Smooth muscle cell (in vitro differentiated cells): ENCODE data around the gene ARID1B. TPM values are rescaled to one million over a fixed set of nuclear protein-coding genes. Genes with fewer than 3 reads are reported as not detected.

Experiments
- DNase-seq: peaks from one replicate; lab custom pipeline; 2025; ENCODE audit not compliant: unreplicated experiment; lab: John Stamatoyannopoulos, UW
- H2AFZ ChIP-seq: fragments of 200-600 bp; sonication (generic); 2 replicates; pipeline ENCODE4 v1.6.0; 2016; ENCODE audit warnings: antibody characterized with exemption, low read depth, mild to moderate bottlenecking
- H3F3A ChIP-seq: fragments of 200-600 bp; sonication (generic); 2 replicates; pipeline ENCODE4 v1.6.0; 2017; ENCODE audit warnings: antibody characterized with exemption, low read depth
- H3K27ac ChIP-seq: fragments of 200-600 bp; sonication (generic); 2 replicates; pipeline ENCODE4 v1.5.1; 2016; ENCODE audit warnings: low read depth, mild to moderate bottlenecking
- H3K27me3 ChIP-seq: fragments of 200-600 bp; sonication (generic); 2 replicates; pipeline ENCODE4 v1.6.1; 2016; ENCODE audit warnings: low read depth, mild to moderate bottlenecking
- H3K36me3 ChIP-seq: fragments of 200-600 bp; sonication (generic); 2 replicates; pipeline ENCODE4 v1.5.1; 2016; ENCODE audit warnings: low read depth
- H3K4me1 ChIP-seq: fragments of 200-600 bp; sonication (generic); 2 replicates; pipeline ENCODE4 v1.5.1; 2016; ENCODE audit warnings: low read depth
- H3K4me2 ChIP-seq: fragments of 200-600 bp; sonication (generic); 2 replicates; pipeline ENCODE4 v1.6.0; 2016; ENCODE audit warnings: mild to moderate bottlenecking
- H3K4me3 ChIP-seq: fragments of 200-600 bp; sonication (generic); 2 replicates; pipeline ENCODE4 v1.5.1; 2016; ENCODE audit warnings: mild to moderate bottlenecking
- H3K79me2 ChIP-seq: fragments of 200-600 bp; sonication (generic); 2 replicates; pipeline ENCODE4 v1.6.0; 2016; ENCODE audit warnings: low read depth, mild to moderate bottlenecking
- H3K9ac ChIP-seq: fragments of 200-600 bp; sonication (generic); 2 replicates; pipeline ENCODE4 v1.6.0; 2016; ENCODE audit warnings: low read depth
- H3K9me3 ChIP-seq: fragments of 200-600 bp; sonication (generic); replicated peaks from 2 replicates; pipeline ENCODE4 v1.5.1; 2016; ENCODE audit warnings: low read depth
- H4K20me1 ChIP-seq: fragments of 200-600 bp; sonication (generic); 2 replicates; pipeline ENCODE4 v1.6.0; 2016; ENCODE audit warnings: low read depth
- WGBS: methylation state at CpG from one replicate; pipeline ENCODE4 v1.1.7; 2016; ENCODE audit warnings: low lambda C conversion rate; 5-methylcytosine and 5-hydroxymethylcytosine counted together
- polyA plus RNA-seq: library from polyadenylated mRNA; unstranded; fragments of >200 nt; fragmentation: Nextera tagmentation; extraction: Ambion mirVana; gene quantifications from 2 replicates; pipeline ENCODE4 v1.2.1, GENCODE V29; 2016
- total RNA-seq: library from RNA; depleted of rRNA; stranded (reverse); fragments of >200 nt; gene quantifications from 2 replicates; pipeline ENCODE4 v1.2.3, GENCODE V29; 2014
- TF ChIP-seq, protein P1 (sequence below): fragments of 200-600 bp; sonication (generic); IDR thresholded peaks from 2 replicates; pipeline ENCODE4 v1.5.1; 2017; ENCODE audit warnings: borderline replicate concordance, mild to moderate bottlenecking, antibody characterized with exemption; ENCODE audit not compliant: insufficient read depth, poor library complexity, severe bottlenecking

The ARID1B gene
- total and polyA plus RNA-seq, 2 experiments from 2014 or later: 30.1 to 65.4 TPM

DNA sequence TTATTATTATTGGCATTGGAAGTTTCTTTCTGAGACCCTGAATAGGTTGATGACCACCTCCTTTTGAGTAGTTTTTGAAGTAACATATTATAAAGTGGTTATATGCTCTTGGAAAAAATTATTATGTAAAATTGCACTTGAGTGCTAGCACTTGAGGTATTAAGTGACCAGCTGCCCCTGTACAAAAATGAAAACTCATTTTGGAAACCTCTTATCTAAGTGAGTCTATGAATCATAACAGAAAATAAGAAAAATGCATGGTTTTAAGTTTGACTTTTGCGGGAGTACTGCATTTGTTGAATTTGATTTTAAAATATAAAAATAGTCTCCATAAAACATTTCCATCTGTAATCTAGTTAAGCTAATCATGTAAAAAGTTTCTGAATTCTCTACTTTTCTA lies 297.8 kb downstream of the ARID1B start:
- no peak overlapping the region for H3K9ac ChIP-seq
- no peak overlapping the region for H2AFZ ChIP-seq
- H3K27ac ChIP-seq: no peak overlapping the region
- H4K20me1 ChIP-seq: peaks cover 99% of the 10 kb centered on the region
- TF ChIP-seq, protein P1, sequence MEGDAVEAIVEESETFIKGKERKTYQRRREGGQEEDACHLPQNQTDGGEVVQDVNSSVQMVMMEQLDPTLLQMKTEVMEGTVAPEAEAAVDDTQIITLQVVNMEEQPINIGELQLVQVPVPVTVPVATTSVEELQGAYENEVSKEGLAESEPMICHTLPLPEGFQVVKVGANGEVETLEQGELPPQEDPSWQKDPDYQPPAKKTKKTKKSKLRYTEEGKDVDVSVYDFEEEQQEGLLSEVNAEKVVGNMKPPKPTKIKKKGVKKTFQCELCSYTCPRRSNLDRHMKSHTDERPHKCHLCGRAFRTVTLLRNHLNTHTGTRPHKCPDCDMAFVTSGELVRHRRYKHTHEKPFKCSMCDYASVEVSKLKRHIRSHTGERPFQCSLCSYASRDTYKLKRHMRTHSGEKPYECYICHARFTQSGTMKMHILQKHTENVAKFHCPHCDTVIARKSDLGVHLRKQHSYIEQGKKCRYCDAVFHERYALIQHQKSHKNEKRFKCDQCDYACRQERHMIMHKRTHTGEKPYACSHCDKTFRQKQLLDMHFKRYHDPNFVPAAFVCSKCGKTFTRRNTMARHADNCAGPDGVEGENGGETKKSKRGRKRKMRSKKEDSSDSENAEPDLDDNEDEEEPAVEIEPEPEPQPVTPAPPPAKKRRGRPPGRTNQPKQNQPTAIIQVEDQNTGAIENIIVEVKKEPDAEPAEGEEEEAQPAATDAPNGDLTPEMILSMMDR: no peak
- no peaks in the 10 kb centered on the region for H3K9me3 ChIP-seq
- H3K27me3 ChIP-seq: no peaks in the 10 kb centered on the region
- no peaks in the 10 kb centered on the region for H3F3A ChIP-seq
- H3K4me1 ChIP-seq: peaks cover 24% of the 10 kb centered on the region
- H3K36me3 ChIP-seq: no peaks in the 10 kb centered on the region
- no peak overlapping the region for H3K4me3 ChIP-seq
- H3K4me2 ChIP-seq: no peak overlapping the region
- no peak for DNase-seq
- H3K79me2 ChIP-seq: peaks cover 77% of the 10 kb centered on the region
- 100% methylated on average over 1 of the region's 1 CpG for WGBS

DNA sequence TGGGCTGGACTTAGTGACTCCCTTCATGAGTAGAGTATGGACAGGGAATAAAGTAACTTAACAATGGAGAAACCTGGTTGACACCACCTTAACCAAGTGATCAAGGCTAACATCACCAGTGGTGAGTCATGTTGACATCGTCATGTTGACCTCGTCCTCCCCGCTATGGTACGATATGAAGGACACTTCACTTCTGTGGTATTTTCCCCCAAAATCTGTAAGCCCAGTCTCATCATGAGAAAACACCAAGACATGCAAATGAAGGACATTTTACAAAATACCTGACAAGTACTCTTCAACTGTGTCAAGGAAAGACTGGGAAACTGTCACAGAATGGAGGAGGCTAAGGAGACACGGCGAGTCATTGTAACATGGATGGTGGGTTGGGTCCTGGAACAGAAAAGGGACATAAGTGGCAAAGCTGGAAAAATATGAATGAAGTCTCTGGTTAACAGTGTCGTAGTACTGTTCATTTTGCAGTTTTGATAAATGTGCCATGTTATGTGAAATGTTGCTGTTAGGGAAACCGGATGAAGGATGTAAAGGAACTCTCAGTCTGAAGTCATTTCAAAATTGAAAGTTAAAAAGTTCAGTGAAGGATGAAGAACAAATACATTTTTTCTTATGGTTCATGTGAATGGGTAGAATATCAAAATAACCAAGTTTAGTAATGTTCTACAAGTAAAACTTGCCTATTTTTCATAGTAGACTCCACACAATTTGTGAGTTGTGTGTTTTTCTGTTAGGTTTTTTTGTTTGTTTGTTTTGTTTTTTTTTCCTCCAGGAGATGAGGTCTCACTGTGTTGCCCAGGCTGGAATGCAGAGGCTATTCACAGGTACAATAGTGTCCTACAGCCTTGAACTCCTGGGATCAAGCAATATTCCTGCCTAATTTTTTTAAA lies 298.6 kb downstream of the ARID1B start:
- no peak overlapping the region for H3K9ac ChIP-seq
- no peak overlapping the region for H3K4me3 ChIP-seq
- no peaks in the 10 kb centered on the region for H3K36me3 ChIP-seq
- no peaks in the 10 kb centered on the region for H3F3A ChIP-seq
- H3K79me2 ChIP-seq: peaks cover 79% of the 10 kb centered on the region
- no peak overlapping the region for H3K4me2 ChIP-seq
- no peak for DNase-seq
- H3K9me3 ChIP-seq: no peaks in the 10 kb centered on the region
- TF ChIP-seq, protein P1: no peak
- no peak overlapping the region for H3K27ac ChIP-seq
- no peaks in the 10 kb centered on the region for H3K27me3 ChIP-seq
- no peak overlapping the region for H2AFZ ChIP-seq
- peaks cover 99% of the 10 kb centered on the region for H4K20me1 ChIP-seq
- H3K4me1 ChIP-seq: peaks cover 24% of the 10 kb centered on the region
- WGBS: 86% methylated on average over 8 of the region's 8 CpGs

DNA sequence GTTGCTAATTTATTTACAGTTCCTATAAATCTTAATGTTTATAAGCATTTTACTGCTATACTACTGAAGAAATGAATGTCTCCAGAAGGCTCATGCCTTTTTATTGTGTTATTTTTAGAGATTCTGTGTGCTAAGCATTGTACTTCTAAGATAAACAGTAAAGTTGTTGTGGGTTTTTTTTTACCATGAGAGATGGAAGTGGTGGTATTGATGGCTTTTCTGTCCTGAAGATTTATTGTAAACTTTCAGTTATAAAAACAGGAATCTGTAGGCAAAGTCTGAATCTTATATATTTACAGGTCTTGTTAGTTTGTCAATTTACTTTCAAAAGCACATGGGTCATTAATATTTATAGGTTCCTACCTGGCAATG lies 299.3 kb downstream of the ARID1B start:
- H3K27ac ChIP-seq: no peak overlapping the region
- H3K4me1 ChIP-seq: peaks cover 23% of the 10 kb centered on the region
- no peak for DNase-seq
- H3F3A ChIP-seq: no peaks in the 10 kb centered on the region
- no peak overlapping the region for H3K4me3 ChIP-seq
- TF ChIP-seq, protein P1: no peak
- peaks cover 99% of the 10 kb centered on the region for H4K20me1 ChIP-seq
- no peaks in the 10 kb centered on the region for H3K9me3 ChIP-seq
- no peak overlapping the region for H2AFZ ChIP-seq
- no peaks in the 10 kb centered on the region for H3K27me3 ChIP-seq
- no peak overlapping the region for H3K4me2 ChIP-seq
- no peaks in the 10 kb centered on the region for H3K36me3 ChIP-seq
- peaks cover 81% of the 10 kb centered on the region for H3K79me2 ChIP-seq
- no peak overlapping the region for H3K9ac ChIP-seq

DNA sequence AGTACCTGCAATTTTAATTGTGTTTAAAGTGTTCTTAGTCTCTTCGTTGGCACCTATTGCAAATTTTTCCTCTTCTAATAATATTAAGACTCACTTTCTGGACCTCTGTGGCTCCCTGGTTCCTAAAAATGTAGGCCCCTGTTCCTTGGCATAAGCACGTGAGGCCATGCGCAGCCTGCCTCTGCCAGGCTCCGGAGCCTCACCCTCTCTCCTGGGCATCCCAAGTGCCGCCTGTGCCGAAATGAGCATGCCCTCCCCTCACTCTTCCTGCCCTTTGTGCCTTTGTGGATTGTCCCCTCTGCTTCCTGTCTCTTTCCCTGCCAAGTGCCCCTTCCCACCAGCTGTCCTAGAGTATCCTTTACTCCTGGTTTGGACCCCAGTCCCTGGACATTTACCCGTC lies 300.1 kb downstream of the ARID1B start:
- no peaks in the 10 kb centered on the region for H3F3A ChIP-seq
- H3K4me1 ChIP-seq: peaks cover 16% of the 10 kb centered on the region
- no peak overlapping the region for H3K4me3 ChIP-seq
- WGBS: 95% methylated on average over 7 of the region's 7 CpGs
- H3K79me2 ChIP-seq: peaks cover 83% of the 10 kb centered on the region
- no peak overlapping the region for H3K4me2 ChIP-seq
- no peaks in the 10 kb centered on the region for H3K36me3 ChIP-seq
- H2AFZ ChIP-seq: no peak overlapping the region
- no peak overlapping the region for H3K27ac ChIP-seq
- no peaks in the 10 kb centered on the region for H3K27me3 ChIP-seq
- DNase-seq: no peak
- TF ChIP-seq, protein P1: no peak
- no peak overlapping the region for H3K9ac ChIP-seq
- H3K9me3 ChIP-seq: no peaks in the 10 kb centered on the region
- H4K20me1 ChIP-seq: peaks cover 99% of the 10 kb centered on the region
